NCI-H2227 (cell line): ENCODE measurements around the gene CDIPT.
"Not testable (repeated sequence)": the region's sequence is repeated elsewhere in the genome, so short reads cannot be mapped to it uniquely, and the experiment has no call there.

Source experiments
- DNase-seq: peaks from one replicate; lab custom pipeline; 2025; ENCODE audit not compliant: unreplicated experiment; lab: John Stamatoyannopoulos, UW

Gene CDIPT

DNA sequence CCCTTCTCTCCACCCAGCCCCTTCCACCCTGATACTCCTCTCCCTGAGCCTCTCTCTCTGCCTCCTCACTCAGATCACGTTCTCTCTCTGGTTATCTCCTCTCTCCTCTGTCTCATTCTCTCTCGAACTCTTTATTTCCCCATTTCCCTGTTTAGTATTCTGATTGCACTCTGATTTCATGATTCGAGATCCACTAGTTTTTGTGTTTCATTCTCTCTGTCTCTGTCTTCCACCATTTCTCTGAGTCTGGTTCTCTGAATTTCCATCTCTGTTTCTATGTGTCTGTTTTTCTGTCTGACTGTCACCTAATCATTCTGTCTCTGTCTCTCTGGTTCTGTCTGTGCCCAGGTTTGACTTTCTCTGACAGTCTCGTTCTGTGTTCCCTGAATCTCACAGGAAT lies 34.3 kb upstream of the CDIPT start:
- no peak for DNase-seq

- DNase-seq, result no peak
Observed at GRCh38 chr16:29896841-29897240, 33.8 kb upstream of the CDIPT start.

- DNase-seq, result no peak
Observed at GRCh38 chr16:29894352-29894751, 31.3 kb upstream of the CDIPT start.

GRCh38 chr16:29893553-29893952 lies 30.5 kb upstream of the CDIPT start:
- DNase-seq, result no peak

DNA sequence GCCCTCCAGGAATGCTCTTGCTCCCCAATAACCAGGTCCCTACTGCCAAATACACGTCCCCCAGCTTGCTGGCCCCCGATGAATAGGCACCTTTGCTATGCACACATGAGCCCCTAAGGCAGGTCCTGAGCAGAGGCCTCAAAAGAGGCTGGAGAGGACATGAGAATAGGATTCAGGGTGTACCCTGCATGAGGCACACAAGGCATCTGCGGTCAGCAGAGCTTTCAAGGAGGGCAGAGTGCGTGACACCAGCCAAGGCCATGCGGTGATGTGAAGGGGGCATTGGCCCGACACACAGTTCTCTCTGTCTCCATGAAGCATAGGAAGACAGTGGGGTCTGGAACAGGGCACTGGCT lies 29.4 kb upstream of the CDIPT start:
- DNase-seq, result no peak

DNA sequence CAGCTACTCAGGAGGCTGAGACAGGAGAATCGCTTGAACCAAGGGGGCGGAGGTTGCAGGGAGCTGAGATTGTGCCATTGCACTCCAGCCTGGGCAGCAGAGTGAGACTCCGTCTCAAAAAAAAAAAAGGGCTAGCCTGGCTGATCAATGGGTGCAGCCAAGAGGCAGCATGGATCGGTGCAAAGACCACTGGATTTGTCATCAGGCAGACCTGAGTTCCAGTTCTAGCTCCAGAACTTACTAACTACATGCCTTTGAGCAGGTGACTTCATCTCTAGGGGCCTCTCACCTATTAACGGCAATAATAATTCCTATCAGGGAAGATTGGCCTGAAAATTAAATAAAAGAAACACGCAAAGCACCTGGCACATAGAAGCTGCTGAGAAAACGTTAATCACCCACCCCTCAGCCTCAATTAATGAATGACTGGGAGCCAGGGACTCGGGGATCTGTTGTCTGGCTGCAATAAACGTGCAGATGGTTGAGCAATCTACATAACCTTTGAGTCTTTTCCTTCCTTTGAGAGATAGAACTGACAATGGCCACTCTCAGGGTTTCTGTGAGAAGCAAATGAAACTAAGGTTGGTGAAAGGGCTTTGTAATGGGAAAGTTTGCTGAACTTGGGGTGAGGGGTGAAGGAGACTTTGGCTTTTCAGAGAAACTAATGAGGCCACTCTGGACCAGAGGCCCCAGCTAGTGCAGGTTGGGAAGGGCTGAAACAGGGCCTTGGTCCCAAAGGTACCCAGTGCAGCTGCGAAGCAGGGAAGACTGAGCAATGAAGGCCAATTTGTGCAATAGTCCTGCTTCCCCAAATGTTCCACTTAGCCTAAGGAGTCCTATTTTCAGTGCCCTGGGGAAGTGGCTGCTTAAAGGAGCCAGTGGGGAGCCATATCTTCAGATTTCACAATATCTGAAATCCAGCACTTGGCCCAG lies 28.8 kb upstream of the CDIPT start:
- DNase-seq, result no peak

DNA sequence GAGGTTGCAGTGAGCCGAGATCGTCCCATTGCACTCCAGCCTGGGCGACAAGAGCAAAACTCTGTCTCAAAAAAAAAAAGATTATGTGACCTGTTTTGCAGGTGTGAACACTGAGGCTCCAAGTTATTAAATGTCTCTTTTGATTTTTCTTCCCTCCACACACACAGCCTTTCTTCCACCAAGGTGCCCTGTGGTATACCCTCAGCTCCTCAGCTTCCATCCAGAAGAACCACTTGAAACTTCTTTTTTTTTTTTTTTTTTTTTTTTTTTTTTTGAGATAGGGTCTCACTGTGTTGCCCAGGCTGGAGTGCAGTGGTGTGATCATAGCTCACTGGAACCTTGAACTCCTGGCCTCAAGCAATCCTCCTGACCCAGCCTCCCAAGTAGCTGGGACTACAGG lies 26.3 kb upstream of the CDIPT start:
- DNase-seq, result not testable (repeated sequence)

- DNase-seq, result no peak
Observed at GRCh38 chr16:29883987-29884386, 21.0 kb upstream of the CDIPT start.

DNA sequence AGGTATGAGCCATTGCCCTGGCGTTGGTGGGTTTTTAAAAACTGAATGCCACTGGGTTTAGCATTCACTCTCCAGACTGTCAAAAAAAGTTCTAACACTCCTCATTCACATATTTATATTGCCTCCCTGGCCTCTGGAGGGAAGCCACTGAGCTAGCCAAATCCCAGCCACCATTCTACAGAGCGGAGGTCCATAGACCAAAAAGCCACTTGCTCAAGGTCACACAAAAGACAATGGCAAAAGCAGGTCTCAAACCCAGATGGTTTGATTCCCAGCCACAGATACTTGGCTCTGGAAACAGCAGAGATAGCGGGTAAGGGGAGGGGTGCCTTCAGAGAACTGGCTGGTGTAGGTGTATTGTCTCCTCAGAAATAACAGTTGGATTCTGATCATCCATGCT lies 18.0 kb upstream of the CDIPT start:
- DNase-seq, result no peak

- DNase-seq, result no peak
Observed at GRCh38 chr16:29878172-29878571, 15.1 kb upstream of the CDIPT start.

GRCh38 chr16:29877266-29877961 lies 14.4 kb upstream of the CDIPT start:
- no peak for DNase-seq

DNA sequence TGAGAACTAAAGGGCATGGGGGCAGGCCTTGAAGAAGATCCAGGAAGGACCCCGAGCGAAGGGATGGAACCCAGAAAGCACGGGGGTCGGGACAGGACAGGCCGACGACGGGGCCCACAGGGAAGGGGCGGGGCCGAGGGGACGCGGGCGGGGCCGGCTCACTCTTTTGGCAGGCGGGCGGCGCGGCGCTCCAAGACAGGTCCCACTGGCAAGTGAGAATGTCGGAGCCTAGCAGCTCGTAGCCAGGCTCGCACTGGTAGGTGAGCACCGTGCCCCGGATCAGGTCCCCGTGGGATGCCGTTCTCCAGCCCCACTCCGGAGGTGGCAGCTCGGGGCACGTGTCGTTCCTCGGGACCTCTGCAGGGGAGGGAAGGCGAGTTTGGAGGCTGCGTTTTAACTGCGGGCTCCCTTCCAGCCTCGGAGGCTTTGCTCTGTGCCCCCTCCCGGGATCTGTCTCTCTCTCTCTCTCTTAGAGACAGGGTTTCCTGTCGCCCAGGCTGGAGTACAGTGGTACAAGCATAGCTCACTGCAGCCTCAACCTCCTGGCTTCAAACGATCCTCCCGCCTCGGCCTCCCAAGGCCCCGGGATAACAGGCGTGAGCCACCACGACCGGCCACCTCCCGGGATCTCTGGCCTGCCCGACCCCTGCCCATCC lies 13.7 kb upstream of the CDIPT start:
- DNase-seq, result no peak

GRCh38 chr16:29876217-29876593 lies 13.2 kb upstream of the CDIPT start:
- no peak for DNase-seq

DNA sequence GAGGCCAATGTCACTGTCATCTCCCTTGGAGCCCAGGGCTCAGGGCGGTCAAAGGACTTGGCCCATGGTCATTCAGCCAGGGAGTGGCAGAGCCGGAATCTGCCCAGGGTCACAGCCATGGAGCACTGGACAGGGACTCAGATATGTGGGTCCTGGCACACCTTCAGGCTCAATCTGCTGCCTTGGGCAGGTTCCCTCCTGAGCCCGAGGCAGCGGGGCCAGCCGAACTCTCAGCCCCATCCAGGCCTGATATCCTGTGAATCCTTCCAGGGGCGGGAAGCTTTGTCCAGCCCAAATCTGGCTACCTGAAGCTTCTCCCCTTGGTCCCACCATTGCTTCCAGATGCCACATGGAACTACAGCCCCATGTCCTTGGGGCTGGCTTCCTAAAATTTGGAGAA lies 12.2 kb upstream of the CDIPT start:
- no peak for DNase-seq

DNA sequence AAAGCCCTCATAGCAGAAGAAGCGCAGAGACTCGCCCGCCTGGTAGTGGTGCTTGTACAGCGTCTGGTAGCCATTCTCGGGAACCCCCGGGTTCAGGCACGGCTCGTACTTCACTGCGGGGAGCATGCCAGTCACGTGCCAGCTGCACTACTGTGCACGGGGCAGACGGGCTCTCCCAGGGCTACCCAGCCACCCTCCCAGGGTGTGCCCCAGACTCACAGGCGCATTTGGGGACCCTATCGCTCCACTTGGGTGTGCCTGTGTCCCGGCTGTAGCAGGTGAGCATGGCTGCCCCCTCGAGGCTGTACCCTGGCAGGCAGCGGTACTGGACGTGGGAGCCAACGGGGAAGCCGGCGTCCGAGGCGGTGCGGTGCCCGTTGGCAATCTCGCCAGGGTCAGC lies 10.3 kb upstream of the CDIPT start:
- no peak for DNase-seq

DNA sequence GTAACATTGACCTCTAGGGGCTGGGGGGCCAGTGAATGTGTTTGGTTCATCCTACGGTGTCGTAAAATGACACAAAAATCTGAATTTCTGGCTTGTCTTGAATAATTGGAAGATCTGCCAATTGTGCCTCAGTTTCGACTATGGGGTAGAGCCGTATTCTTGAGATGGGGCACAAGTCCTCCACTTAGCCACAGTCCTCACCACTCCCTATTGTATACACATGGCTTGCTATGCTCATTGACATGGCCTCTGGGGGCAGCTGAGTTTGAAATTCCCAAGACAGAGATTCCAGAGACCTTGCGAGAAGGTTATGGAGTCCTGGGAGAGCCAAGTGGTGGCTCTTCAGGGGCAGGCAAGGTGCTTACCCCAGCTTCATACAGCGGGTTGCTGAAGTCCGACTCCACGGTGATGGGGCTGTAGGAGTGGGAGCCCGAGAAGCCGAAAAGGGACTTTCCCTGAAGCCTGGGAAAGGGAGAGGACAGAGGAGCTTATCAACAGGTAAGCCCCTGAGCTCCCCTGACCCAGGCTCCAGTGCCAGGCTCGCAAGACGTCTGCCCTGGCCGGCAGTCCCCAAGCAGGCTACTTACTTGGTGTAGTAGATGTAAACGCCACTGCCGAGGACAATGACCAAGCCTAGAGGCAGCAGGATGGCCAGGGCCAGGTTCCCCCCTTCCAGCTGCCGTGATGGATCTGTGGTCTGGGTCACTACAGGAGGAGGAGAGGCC lies 9.0 kb upstream of the CDIPT start:
- no peak for DNase-seq

- DNase-seq, result not testable (repeated sequence)
Observed at GRCh38 chr16:29869067-29869466, 6.0 kb upstream of the CDIPT start.

- no peak for DNase-seq
Observed at GRCh38 chr16:29868396-29869009, 5.5 kb upstream of the CDIPT start.

DNA sequence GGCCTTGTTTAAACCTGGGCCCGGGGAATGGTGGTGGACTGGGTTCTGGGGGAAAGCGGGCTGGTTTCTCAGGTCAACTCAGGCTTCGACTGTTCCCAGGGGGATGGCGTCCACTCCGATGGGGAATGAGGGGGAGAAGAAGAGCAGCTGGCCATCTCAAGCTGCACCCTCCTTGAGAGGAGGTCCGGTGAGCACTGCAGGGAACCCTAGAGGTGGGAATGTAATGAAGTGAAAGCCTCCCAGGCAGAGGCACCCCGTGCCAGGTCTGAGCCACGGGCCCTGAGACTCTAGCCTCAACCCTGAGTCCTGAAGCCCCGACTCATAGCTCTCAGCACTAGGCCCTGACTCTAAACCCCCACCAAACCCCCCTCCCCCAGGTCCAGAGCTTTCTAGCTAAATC lies 1.2 kb upstream of the CDIPT start:
- DNase-seq, result no peak

DNA sequence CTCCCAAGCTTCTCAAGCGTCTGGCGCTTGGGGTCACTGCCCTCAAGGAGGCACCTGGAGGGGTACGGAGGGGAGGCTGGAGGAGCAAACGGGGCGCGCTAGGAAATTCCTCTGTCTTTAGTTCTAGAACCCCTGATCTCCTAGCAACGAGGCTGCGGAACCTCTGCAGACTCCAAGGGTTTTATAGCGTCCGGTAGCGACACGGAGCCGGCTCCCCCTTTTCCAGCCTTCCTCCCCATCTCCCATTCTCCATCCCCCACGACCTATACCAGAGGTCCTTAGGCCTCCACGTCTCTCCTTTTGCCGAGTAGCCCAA lies 601 bp upstream of the CDIPT start:
- DNase-seq, result no peak

- no peak for DNase-seq
Observed at GRCh38 chr16:29862383-29862883, 593 bp downstream of the CDIPT start.
